HEK293 (cell line): ENCODE results near the gene SPESP1.

Experiments
- ATF2 ChIP-seq: fragments of 450-650 bp; formaldehyde crosslinking; IDR thresholded peaks from 2 replicates; pipeline ENCODE4 v1.5.1; 2016; ENCODE audit warnings: missing biosample characterization, missing genetic modification characterization, low read depth
- BCL6B ChIP-seq: fragments of 450-650 bp; formaldehyde crosslinking; IDR thresholded peaks from 2 replicates; pipeline ENCODE4 v1.5.1; 2017; ENCODE audit warnings: missing biosample characterization, missing genetic modification characterization
- HIC1 ChIP-seq: fragments of 450-650 bp; formaldehyde crosslinking; IDR thresholded peaks from 2 replicates; pipeline ENCODE4 v1.5.1; 2016; ENCODE audit warnings: missing biosample characterization, missing genetic modification characterization
- HOXD13 ChIP-seq: sonication (generic); formaldehyde crosslinking; IDR thresholded peaks from 2 replicates; pipeline ENCODE4 v1.8.0; 2022; ENCODE audit warnings: missing genetic modification reagents, borderline replicate concordance
- REST ChIP-seq: fragments of 450-650 bp; formaldehyde crosslinking; IDR thresholded peaks from 2 replicates; pipeline ENCODE4 v1.5.1; 2016; ENCODE audit warnings: missing biosample characterization, missing genetic modification characterization
- SALL2 ChIP-seq: fragments of 450-650 bp; formaldehyde crosslinking; IDR thresholded peaks from 2 replicates; pipeline ENCODE4 v1.5.0; 2017; ENCODE audit warnings: missing biosample characterization, mild to moderate bottlenecking, missing genetic modification characterization, borderline replicate concordance
- SP3 ChIP-seq: fragments of 450-650 bp; formaldehyde crosslinking; IDR thresholded peaks from 2 replicates; pipeline ENCODE4 v1.5.1; 2016; ENCODE audit warnings: missing biosample characterization, missing genetic modification characterization
- WT1 ChIP-seq: fragments of 450-650 bp; formaldehyde crosslinking; IDR thresholded peaks from 2 replicates; pipeline ENCODE4 v1.5.1; 2016; ENCODE audit warnings: missing biosample characterization, missing genetic modification characterization
- ZBTB26 ChIP-seq: fragments of 450-650 bp; formaldehyde crosslinking; optimal IDR thresholded peaks from 2 replicates; pipeline ENCODE3; 2016; ENCODE audit warnings: missing biosample characterization, mild to moderate bottlenecking, missing genetic modification characterization
- ZFP69B ChIP-seq: fragments of 450-650 bp; formaldehyde crosslinking; IDR thresholded peaks from 2 replicates; pipeline ENCODE4 v1.5.1; 2016; ENCODE audit warnings: missing biosample characterization, missing genetic modification characterization
- ZIC2 ChIP-seq: fragments of 450-650 bp; formaldehyde crosslinking; IDR thresholded peaks from 2 replicates; pipeline ENCODE4 v1.5.1; 2016; ENCODE audit warnings: missing biosample characterization, missing genetic modification characterization
- ZNF10 ChIP-seq: fragments of 450-650 bp; formaldehyde crosslinking; IDR thresholded peaks from 2 replicates; pipeline ENCODE4 v1.5.1; 2017; ENCODE audit warnings: missing biosample characterization, missing genetic modification characterization
- ZNF132 ChIP-seq: fragments of 450-650 bp; formaldehyde crosslinking; IDR thresholded peaks from 2 replicates; pipeline ENCODE4 v1.5.1; 2017; ENCODE audit warnings: missing biosample characterization, missing genetic modification characterization, borderline replicate concordance
- ZNF133 ChIP-seq: fragments of 450-650 bp; formaldehyde crosslinking; IDR thresholded peaks from 2 replicates; pipeline ENCODE4 v1.5.1; 2016; ENCODE audit warnings: missing biosample characterization, missing genetic modification characterization
- ZNF211 ChIP-seq: fragments of 450-650 bp; formaldehyde crosslinking; IDR thresholded peaks from 2 replicates; pipeline ENCODE4 v1.5.1; 2016; ENCODE audit warnings: low read depth, missing biosample characterization, missing genetic modification characterization
- ZNF24 ChIP-seq: fragments of 450-650 bp; formaldehyde crosslinking; IDR thresholded peaks from 2 replicates; pipeline ENCODE4 v1.5.1; 2016; ENCODE audit warnings: missing biosample characterization, missing genetic modification characterization
- ZNF350 ChIP-seq: fragments of 450-650 bp; formaldehyde crosslinking; IDR thresholded peaks from 2 replicates; pipeline ENCODE4 v1.5.0; 2017; ENCODE audit warnings: missing biosample characterization, mild to moderate bottlenecking, missing genetic modification characterization
- ZNF354C ChIP-seq: fragments of 450-650 bp; formaldehyde crosslinking; IDR thresholded peaks from 2 replicates; pipeline ENCODE4 v1.5.1; 2016; ENCODE audit warnings: missing biosample characterization, missing genetic modification characterization, low read depth, borderline replicate concordance
- ZNF473 ChIP-seq: fragments of 450-650 bp; formaldehyde crosslinking; IDR thresholded peaks from 2 replicates; pipeline ENCODE4 v1.5.1; 2017; ENCODE audit warnings: missing biosample characterization, missing genetic modification characterization
- ZNF530 ChIP-seq: fragments of 450-650 bp; formaldehyde crosslinking; IDR thresholded peaks from 2 replicates; pipeline ENCODE4 v1.5.1; 2016; ENCODE audit warnings: low read depth, missing biosample characterization, missing genetic modification characterization
- ZNF555 ChIP-seq: fragments of 450-650 bp; formaldehyde crosslinking; conservative IDR thresholded peaks from 2 replicates; pipeline ENCODE4 v1.5.1; 2017; ENCODE audit warnings: missing biosample characterization, mild to moderate bottlenecking, missing genetic modification characterization, inconsistent platforms
- ZNF624 ChIP-seq: fragments of 450-650 bp; formaldehyde crosslinking; IDR thresholded peaks from 2 replicates; pipeline ENCODE4 v1.5.1; 2017; ENCODE audit warnings: missing biosample characterization, missing genetic modification characterization
- ZNF639 ChIP-seq: fragments of 450-650 bp; formaldehyde crosslinking; IDR thresholded peaks from 2 replicates; pipeline ENCODE4 v1.5.1; 2016; ENCODE audit warnings: missing biosample characterization, missing genetic modification characterization
- ZNF692 ChIP-seq: fragments of 450-650 bp; formaldehyde crosslinking; IDR thresholded peaks from 2 replicates; pipeline ENCODE4 v1.5.1; 2016; ENCODE audit warnings: missing biosample characterization, missing genetic modification characterization
- ZNF837 ChIP-seq: fragments of 450-650 bp; formaldehyde crosslinking; IDR thresholded peaks from 2 replicates; pipeline ENCODE4 v1.5.1; 2016; ENCODE audit warnings: missing biosample characterization, missing genetic modification characterization

The SPESP1 gene

GRCh38 chr15:68924866-68925560, 5.3 kb upstream of the SPESP1 start (continued):
- TF ChIP-seq REST (tag by site-specific recombination) (no peak), ZNF24 (no peak), ZIC2 (peak; percentile 68), SALL2 (no peak), HIC1 (tag by site-specific recombination) (no peak), BCL6B (no peak), SP3 (tag by site-specific recombination) (peak; percentile 17; the same call in 1 of the 2 replicates), ZNF692 (0 out of 2 replicates have a peak, but pooled peaks have one; percentile 17), ZNF624 (tag by site-specific recombination) (no peak), ATF2 (no peak), ZNF837 (tag by site-specific recombination) (no peak), ZNF350 (tag by site-specific recombination) (no peak), ZNF132 (tag by site-specific recombination) (no peak), ZFP69B (tag by site-specific recombination) (no peak), ZBTB26 (tag by site-specific recombination) (no peak), ZNF530 (tag by site-specific recombination) (no peak), HOXD13 (CRISPR knock-in tag) (no peak), ZNF354C (tag by site-specific recombination) (no peak), ZNF133 (tag by site-specific recombination) (no peak), ZNF473 (no peak), ZNF639 (no peak), ZNF211 (tag by site-specific recombination) (no peak), ZNF555 (no peak), WT1 (no peak), ZNF10 (tag by site-specific recombination) (peak; percentile 96)
